CD4-positive, alpha-beta T cell treated with Interleukin-15 for 1 hour (primary cell): ENCODE measurements around the gene BMP8B.

Source experiments
- DNase-seq: peaks from one replicate; pipeline ENCODE4 v3.0.0-alpha.2; 2020

BMP8B gene

DNA sequence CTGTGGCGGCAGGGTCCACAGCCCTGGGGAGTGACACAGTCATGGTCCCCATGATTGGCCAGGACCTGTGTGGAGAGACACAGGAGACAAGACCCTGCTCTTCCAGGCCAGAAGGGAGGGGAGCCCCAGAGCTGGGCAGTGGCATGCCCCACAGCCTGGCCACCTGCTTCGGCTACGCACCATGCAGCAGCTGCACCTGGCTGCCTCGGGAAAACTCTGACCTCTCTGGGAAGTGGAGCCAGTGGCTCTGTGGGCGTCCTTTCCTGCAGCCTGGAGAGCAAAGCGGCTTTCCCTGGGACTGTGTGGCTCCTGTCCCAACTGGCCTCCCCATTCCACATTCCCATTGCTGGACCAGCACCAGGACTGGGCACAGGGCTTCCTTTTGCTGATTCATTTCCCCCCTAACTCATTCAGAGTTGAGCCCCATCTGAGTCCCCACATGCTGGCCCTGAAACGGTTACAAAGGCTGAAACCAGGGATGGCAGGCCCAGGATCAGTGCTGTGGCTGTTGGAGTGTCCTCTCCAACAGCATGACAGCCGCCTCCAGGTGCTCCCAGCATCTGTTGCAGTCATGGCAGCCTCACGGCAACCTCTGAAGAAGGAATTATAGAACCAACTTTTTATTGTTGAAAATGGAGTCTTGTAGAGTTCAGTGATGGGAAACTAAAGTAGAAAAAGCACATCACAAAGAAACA lies 32.6 kb downstream of the BMP8B start:
- DNase-seq = no peak

DNA sequence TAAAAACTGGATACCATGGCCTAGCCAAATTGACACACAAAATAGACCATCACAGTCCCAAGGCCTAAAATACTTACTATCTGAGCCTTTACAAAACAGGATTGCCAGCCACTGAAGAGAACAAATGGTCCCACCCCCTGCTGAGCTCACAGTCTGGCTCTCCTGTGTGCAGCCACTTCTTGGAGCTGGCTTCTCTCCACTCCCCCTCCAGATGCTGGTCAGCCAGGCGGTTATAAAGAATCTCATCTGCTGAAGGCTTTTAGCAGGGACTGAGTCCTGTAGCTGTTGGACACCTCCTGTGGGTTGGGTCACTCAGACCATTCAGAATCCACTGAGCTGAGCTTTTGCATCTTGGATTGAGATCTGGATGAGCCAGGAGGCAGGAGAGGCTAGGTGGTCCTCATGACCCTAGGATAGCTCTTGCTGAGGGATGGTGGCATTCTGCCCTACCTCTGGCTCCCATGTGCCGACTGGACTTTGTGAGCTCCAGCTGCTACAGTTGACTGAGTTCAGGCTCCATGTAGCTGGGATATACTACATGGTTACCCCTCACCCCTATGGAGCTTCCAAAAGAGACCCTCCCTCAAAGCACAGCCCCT lies 33.7 kb downstream of the BMP8B start:
- DNase-seq = no peak

DNA sequence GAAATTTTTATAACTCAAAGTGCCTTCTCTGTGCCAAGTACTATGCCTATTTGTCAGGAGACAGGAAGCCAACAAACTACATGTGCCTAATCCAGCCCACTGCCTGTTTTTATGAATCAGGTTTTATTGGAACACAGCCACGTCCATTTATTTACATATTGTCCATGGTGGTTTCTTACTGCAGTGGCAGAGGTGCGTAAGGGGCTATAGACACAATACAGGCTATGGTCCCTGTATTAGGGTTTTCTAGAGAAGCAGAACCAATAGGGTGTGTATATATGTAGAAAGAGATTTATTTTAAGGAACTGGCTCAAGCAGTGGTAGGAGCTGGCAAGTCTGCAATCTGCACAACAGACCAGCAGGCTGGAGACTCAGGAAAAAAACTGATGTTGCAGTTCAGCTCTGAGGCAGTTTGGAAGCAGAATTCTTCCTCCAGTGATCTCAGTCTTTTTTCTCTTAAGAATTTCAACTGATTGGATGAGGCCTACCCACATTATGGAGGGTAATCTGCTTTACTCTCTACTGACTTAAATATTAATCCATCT lies 34.6 kb downstream of the BMP8B start:
- no peak for DNase-seq

DNA sequence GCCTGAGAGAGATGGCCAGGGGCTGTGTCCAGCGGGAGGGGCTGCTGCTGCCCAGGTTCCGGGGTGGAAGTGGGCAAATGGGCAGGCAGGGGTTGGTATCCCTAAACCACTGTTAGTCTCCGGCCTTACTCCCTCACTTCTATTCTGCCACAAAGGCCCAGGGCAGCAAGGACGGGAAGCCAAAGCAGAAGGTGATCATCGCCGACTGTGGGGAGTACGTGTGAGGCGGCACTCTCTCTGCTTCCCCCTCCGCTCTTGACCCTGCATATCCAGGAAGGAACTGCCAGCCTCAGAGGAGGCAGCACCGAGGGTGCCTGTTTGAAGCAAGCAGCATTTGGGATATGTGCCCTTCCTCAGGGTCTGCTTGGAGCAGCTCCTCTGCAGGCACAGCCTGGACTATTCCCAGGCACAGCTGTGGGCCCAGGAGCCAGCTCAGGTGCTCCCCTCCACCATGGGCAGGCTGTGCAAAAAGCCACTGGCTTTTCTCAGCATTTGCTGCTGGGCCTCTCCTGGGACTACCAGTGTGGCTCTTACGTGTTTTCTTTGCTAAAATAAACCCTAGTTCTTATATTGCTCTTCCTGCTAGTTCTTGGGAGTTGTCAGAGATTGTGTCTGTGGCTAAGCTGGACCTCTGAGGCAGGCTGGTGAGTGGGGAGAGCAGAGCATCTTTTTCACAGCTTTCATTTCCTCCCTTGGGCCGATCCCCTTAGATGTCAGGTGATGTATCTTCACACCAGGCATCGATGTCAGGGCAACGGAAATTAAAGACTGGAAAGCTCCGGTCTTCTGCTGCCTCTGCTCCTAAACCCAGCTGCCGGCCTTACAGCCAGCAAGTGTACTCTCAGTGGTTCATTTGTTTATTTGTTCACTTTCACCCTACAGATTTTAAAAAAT lies 35.3 kb downstream of the BMP8B start:
- DNase-seq = no peak

GRCh38 chr1:39752703-39753102 lies 36.0 kb downstream of the BMP8B start:
- no peak for DNase-seq

- DNase-seq = no peak
These were observed 37.1 kb downstream of the BMP8B start for GRCh38 chr1:39751595-39751994.

DNA sequence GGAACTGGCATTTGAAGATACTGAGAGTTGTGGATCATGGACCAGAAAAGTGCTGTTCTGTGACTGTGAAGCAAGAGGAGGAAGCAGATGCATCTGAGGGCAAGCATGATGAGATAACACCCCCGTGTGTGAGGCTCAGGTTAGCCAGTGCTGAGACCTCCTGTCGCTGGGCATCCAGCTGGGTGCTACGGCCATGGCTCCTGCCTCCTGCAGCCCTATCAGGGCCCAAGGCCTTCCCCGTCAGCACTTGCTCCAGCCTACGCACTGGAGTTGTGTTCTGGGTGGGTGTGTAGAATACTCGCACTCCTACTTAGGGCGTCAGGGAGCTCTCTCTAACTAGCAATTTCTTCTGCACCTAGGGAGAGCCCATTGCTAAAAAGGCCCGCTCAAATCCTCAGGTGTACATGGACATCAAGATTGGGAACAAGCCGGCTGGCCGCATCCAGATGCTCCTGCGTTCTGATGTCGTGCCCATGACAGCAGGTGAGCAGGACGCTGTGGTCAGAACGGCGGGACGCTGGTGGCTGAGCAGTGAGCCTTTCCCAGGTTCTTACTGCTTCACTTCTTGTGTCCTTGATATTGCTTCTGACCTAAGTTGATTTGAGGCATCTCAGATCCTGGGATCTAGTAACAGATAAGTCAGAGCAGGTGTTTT lies 43.5 kb downstream of the BMP8B start:
- no peak for DNase-seq

- peak; percentile 93 for DNase-seq
These were observed 49.9 kb downstream of the BMP8B start, which contains the start of gene PPIE for GRCh38 chr1:39738622-39739366. Gene PPIE, plus strand, starts transcription at chr1:39738882. Its CDS starts 19 bp downstream, at chr1:39738901.

DNA sequence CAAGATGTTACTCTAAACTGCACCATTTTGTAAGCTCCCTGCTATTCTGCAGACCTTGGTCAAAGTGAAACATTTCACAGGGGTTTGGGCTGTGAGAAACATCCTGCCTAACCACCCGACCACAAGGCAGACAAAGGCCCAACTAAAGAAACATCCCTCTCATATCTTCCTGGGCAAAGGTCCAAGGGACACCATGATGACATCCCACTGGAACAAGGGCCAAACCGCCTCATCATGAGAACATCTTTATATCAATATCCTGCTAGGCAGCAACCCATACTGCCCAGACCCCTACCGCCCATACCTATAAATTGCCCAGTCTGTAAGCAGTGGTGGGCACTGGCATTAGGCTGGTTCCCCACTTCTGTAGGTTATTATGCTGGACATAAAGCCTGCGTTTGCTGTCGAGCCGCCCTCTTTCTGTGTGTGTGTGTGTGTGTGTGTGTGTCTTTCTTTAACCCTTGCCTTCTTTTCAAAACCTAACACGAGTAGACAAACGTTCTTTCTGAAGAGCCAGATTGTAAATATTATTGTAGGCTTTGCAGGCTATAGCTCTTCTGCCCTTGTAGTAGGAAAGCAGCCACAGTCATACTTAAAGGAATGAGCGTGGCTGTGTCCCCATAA lies 51.0 kb downstream of the BMP8B start:
- no peak for DNase-seq

DNA sequence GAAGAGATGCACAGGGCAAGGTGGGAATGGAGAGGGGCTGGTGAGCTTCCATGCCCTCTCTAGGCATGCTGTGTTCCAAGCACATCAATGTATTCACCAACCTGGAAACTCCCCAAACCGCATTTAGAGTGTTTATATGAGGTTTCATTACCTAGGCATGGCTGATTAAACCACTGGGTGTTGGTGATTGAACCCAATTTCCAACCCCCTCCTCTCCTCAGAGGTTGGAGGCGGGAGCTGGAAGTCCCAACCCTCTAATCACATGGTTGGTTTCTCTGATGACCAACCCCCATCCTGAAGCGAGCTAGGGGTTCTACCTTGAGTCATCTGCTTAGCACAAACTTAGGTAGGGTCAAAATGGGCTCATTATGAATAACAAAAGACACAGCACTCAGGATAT lies 52.9 kb downstream of the BMP8B start:
- DNase-seq = no peak

GRCh38 chr1:39733161-39733560 lies 55.5 kb downstream of the BMP8B start:
- no peak for DNase-seq

- DNase-seq = no peak
These were observed 55.9 kb downstream of the BMP8B start for GRCh38 chr1:39732730-39733129.

- no peak for DNase-seq
These were observed 58.8 kb downstream of the BMP8B start for GRCh38 chr1:39729842-39730241.

- no peak for DNase-seq
These were observed 59.6 kb downstream of the BMP8B start for GRCh38 chr1:39729030-39729429.

DNA sequence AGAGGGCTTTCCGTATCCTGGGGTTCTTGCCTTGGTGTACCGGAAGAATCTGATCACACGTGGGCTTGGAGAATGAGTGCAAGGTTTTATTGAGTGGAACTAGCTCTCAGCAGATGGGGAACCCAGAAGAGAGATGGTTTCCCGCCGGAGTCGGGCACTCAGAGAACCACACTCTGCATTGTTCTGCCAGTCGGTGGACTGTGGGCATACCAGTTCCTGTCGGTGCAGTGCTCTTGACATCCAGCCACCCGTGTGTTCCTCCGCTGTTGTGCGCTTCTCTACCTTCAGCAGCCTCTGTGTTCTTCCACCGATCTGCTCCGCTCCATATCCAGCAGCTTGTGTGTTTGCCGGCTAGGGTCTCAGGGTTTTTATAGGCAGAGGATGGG lies 60.7 kb downstream of the BMP8B start:
- no peak for DNase-seq

DNA sequence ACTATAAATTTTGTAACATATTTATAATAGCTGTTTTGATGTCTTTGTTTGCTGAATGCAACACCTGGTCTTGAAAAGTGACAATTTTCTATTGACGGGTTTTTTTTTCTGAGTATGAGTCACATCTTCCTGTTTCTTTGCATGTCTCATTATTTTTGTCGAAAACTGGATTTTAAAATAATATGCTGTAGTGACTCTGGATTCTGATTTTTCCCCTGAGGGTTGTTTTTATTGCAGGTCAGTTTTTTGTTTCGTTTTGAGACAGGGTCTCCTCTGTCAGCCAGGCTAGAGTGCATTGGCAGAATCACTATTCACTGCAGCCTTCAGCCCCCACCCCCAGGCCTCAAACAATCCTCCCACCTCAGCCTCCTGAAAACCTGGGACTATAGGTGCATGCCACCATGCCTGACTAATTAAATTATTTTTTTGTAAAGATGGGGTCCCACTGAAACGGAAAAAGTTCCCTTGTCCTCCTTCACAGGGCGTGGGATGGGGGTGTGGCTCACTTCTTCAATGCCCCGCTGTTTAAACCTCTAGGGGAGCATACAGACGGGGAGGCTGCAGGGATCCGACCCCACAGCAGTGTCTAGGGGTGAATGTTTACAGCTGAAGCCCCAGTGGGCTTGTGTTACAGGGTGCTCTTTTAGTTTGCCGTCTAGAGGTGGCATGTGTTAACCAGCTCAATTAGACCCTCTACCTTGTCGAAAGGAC lies 61.3 kb downstream of the BMP8B start:
- no peak for DNase-seq

DNA sequence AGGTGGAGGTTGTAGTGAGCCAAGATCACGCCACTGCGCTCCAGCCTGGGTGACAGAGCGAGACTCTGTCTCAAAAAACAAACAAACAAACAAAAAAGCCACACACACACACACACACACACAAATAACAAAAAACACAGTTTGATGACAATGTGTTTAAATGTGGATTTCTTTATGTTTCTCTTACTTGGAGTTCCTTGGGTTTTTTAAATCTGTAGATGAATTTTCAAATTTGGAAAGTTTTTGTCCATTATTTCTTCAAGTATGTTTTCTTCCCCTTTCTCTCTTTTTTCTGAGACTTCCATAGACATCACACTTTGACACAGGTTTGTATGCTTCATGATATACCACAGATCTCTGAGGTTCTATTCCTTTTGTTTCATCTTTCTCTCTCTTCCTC lies 62.1 kb downstream of the BMP8B start:
- no peak for DNase-seq

DNA sequence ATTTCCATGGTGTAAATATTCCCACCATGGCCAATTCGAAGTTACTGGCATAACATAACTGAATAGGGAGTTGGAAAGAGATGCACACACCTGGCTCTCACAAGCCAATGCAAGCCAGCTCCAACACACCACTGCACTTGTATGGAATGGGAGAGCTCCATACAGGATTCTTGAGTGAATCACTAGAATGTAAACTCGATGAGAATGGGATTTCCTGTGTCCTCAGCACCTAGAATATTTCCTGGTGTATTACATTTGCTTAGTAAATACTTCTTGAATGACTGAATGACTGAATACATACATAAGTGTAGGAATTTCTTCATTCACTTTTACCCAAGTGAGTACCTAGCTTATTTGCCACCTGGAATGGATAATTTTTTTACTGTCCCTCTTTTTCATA lies 66.2 kb downstream of the BMP8B start:
- no peak for DNase-seq

- no peak for DNase-seq
These were observed 67.0 kb downstream of the BMP8B start for GRCh38 chr1:39721664-39722063.

GRCh38 chr1:39720094-39720999 lies 68.3 kb downstream of the BMP8B start:
- no peak for DNase-seq
